LNCAP (cell line): ENCODE measurements around the gene C1QTNF12.

ENCODE experiments used
- TF ChIP-seq, protein P1 (sequence below): fragments of 450-650 bp; IDR thresholded peaks from 2 replicates; pipeline ENCODE4 v1.5.1; 2017; ENCODE audit warnings: mild to moderate bottlenecking

The C1QTNF12 gene

DNA sequence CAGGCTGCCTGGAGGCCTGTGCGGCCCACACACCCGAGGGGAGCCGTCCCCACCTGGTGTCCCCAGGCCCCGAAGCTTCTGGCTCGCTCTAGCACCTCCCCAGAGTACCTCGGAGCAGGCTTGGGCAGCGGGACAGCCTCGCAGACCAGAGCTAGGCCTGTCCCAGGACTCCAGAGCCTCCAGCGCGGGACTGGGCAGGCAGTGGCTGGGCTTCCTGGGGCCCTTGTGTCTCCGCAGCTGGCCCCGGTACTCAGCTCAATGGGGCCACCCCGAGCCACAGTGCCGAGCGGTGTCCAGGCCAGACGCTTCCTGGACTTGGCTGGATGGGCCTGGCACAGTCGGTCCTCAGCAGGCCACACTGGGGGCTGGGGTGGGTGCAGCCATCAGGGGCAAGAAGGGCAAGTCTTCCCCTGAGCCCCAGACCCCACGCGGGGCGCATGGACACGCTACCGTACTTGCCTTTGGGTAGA, 38.6 kb upstream of the C1QTNF12 start:
- TF ChIP-seq, protein P1, sequence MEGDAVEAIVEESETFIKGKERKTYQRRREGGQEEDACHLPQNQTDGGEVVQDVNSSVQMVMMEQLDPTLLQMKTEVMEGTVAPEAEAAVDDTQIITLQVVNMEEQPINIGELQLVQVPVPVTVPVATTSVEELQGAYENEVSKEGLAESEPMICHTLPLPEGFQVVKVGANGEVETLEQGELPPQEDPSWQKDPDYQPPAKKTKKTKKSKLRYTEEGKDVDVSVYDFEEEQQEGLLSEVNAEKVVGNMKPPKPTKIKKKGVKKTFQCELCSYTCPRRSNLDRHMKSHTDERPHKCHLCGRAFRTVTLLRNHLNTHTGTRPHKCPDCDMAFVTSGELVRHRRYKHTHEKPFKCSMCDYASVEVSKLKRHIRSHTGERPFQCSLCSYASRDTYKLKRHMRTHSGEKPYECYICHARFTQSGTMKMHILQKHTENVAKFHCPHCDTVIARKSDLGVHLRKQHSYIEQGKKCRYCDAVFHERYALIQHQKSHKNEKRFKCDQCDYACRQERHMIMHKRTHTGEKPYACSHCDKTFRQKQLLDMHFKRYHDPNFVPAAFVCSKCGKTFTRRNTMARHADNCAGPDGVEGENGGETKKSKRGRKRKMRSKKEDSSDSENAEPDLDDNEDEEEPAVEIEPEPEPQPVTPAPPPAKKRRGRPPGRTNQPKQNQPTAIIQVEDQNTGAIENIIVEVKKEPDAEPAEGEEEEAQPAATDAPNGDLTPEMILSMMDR, result no peak

DNA sequence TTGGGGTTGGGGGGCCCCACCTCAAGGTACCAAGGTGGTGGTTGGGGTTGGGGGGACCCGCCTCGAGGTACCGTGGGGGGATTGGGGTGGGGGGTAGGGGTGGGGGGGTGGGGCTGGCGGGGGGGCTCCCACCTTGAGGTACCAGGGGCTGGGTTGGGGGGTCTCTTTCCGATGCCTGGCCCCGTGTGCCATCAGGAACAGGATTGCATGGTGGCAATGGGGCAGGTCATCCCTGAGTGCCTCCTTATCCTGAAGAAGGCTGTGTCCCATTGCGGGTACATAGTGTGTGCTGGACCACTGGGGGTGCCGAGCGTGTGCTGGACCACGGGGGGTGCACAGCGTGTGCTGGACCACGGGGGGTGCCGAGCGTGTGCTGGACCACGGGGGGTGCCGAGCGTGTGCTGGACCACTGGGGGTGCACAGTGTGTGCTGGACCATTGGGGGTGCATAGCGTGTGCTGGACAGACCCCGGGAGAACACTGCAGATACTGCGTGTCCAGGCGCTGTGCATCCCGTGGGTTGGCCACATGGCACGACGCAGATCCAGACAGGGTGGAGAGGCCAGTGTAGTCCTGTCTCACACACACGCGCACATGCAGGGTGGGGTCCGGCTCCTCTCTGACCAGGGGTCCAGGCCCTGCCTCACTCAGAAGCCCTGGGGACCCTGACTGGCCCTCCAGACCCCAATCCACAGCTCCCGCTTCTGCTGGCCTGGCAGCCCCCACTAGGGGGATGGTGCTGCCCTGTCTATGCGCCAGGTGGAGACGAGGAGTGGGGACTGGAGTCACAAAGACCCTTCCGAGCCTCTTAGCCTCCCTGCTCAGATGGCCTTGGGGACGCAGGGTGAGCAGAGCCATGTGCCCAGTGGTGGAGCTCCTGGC, 37.9 kb upstream of the C1QTNF12 start:
- TF ChIP-seq, protein P1, result no peak

DNA sequence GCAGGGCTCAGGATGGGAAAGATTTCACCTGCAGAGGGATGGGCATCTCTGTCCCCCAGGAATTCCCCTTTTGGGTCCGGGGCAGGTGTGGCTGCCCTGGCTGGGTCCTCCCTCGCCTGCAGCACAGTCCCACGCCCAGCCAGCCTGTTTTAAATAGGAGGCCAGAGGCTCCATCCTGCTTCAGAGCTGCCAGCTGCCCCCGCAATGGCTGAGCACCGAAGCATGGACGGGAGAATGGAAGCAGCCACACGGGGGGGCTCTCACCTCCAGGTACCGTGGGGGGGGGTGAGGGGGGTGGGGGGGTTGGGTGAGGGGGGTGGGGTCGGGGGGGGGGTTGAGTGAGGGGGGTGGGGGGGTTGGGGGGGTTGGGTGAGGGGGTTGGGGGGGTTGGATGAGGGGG, 37.3 kb upstream of the C1QTNF12 start:
- TF ChIP-seq, protein P1, result no peak

DNA sequence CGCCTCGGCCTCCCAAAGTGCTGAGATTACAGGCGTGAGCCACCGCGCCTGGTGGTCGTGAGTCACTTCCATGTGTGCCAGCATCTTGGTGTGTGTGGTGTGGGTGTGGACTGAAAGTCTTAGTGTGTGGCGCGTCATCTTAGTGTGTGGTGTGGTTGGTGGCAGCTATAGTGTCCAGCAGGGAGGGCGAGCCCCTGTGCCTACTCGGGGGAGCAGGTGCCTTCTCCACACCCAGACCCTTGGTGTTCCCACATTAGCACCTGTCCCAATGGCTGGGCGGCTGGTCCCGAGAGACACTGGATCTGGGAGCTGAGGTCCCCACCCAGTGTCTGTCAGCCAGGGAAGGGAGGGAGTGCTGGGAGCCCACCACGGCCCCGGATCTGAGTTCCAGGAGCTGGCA, 36.5 kb upstream of the C1QTNF12 start:
- TF ChIP-seq, protein P1, result no peak

DNA sequence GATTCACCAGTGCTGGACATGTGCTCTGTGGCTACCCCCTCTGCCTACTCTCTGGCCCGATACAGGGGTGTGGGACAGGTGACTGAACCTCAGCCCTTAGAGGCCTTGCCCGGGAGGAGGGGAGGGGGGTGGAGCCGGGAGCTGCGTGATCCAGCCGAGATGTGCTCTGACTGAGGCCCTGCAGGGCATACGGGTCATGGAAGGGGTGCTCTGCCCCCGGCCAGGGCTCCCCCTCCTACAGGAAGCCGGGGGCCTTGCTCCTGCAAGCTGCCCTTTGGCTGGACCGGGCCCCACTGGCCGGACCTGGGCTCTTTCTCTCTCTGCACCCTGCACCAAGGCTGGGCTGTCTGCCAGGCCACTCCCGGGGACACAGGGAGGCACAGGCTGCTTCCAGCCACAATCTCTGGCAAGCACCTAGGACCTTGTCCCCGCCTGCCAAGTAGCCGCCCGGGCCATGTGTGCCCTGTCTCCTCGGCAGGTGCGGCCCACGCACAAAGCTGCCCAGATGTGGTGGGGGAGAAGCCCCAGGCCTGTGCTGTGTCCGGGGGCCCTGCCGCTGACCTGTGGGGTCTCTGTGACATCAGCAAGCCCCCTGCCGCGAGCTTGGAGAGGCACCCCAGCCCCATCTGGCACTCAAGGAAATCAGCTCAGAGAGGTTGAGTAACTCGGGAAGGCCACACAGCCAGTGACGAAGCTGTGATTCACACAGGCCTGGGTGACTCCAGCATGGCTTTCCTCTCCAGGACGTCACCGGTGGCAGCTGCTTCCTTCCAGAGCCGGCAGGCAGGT, 35.2 kb upstream of the C1QTNF12 start:
- TF ChIP-seq, protein P1, result no peak

DNA sequence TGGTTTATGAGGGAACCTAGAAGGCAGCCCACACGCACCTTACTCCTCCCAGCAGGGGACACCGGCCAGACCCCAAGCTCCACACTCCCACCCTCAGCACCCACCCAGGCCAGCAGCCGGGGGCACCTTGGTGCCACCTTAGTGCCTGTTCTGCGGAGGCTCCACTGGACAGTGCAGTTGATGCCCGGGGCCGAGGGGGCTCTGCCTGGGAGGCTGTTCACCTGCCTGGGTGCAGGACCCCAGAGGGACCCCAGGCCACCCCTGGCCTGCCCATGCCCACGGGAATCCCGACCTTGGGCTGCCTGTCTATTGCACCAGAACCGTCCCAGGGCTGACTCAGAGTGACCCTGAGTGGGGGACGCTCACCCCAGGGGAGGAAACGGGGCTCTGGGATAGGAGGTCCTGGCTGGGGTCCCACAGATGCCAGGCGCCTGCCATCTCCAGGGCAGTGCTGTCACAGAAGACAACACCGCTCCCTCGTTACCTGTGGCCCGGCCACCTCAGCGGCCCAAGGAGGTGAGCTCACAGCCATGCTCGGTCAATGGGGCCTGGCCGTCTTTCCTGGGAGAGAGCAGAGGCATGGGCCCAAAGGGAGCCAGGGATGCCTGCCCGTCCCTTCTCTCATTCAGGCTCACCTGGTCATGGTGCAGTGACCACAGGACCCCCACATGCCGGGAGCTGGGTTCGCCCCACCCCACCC, 34.4 kb upstream of the C1QTNF12 start:
- TF ChIP-seq, protein P1, result no peak

DNA sequence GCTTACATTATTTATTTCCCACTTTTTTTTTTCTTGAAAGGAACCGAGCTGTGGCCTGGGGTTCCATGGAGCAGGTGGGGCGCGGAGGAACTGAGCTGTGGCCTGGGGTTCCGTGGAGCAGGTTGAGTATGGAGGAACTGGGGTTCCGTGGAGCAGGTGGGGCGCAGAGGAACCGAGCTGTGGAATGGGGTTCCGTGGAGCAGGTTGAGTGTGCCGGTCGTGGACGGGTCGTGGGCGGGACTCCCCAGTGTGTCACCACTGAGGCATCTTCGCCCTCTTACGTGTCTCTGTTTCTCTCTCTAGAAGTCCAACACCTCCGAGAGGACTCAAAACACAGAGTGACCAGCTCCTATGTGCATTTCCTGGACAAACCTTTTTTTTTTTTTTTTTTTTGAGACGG, 32.5 kb upstream of the C1QTNF12 start:
- TF ChIP-seq, protein P1, result no peak
